ENCODE data around the gene P2RY8.
"Not testable (repeated sequence)": the region's sequence is repeated elsewhere in the genome, so short reads cannot be mapped to it uniquely, and the experiment has no call there.

The P2RY8 gene

DNA sequence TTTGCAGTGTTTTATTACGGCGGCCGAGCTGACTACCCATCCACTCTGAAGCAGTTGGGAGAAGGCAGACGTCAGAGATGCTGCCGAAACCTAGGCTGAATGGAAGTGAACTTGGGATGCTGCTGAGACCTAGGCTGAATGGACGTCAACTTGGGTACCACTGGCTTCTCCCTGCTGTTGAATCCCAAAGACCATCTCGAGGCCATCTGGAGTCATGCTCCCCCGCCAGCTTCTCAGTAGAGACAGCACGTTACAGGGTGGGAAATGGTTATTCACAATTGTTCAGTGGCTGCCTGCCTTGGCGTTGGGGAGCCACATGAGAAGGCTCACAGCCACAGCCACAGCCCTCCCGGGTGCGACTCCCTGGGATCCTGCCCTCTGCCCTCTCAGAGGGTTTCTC, 40.9 kb downstream of the P2RY8 start:
- ATAC-seq (replicated peaks) (no peak), DNase-seq (no peak)
- Mint-ChIP-seq H3K4me3 (no peak overlapping the region), H3K9me3 (peaks cover 4 to 11% of the 10 kb centered on the region in 2 donors), H3K4me1 (ENCODE audit: low read depth in 2 of 2) (peaks cover 31 to 39% of the 10 kb centered on the region in 2 donors), H3K27ac (peak overlapping the region; percentile 92 to 93), H3K27me3 (no peaks in the 10 kb centered on the region), H3K36me3 (ENCODE audit: insufficient read depth) (peaks cover 87% of the 10 kb centered on the region)

- H3K4me3 Mint-ChIP-seq, result no peak overlapping the region
- H3K27me3 Mint-ChIP-seq, result no peaks in the 10 kb centered on the region
- peak in 1 of 3 experiments; percentile 30 for DNase-seq
- peaks cover 4 to 11% of the 10 kb centered on the region in 2 donors for H3K9me3 Mint-ChIP-seq
- peaks cover 74% of the 10 kb centered on the region for H3K36me3 Mint-ChIP-seq (ENCODE audit: insufficient read depth)
- peaks cover 29 to 36% of the 10 kb centered on the region in 2 donors for H3K4me1 Mint-ChIP-seq (ENCODE audit: low read depth in 2 of 2)
- peak overlapping the region; percentile 78 to 81 for H3K27ac Mint-ChIP-seq
- ATAC-seq (replicated peaks), result peak; percentile 52
Measured at GRCh38 chrX:1493877-1494510, 43.0 kb downstream of the P2RY8 start.

GRCh38 chrX:1493412-1493811, 43.6 kb downstream of the P2RY8 start:
- DNase-seq (no peak), ATAC-seq (replicated peaks) (peak; percentile 22)
- H3K9me3 Mint-ChIP-seq, result peaks cover 4 to 11% of the 10 kb centered on the region in 2 donors
- peak overlapping the region; percentile 78 to 81 for H3K27ac Mint-ChIP-seq
- peaks cover 29 to 35% of the 10 kb centered on the region in 2 donors for H3K4me1 Mint-ChIP-seq (ENCODE audit: low read depth in 2 of 2)
- H3K4me3 Mint-ChIP-seq, result no peak overlapping the region
- no peaks in the 10 kb centered on the region for H3K27me3 Mint-ChIP-seq
- H3K36me3 Mint-ChIP-seq (ENCODE audit: insufficient read depth), result peaks cover 74% of the 10 kb centered on the region

DNA sequence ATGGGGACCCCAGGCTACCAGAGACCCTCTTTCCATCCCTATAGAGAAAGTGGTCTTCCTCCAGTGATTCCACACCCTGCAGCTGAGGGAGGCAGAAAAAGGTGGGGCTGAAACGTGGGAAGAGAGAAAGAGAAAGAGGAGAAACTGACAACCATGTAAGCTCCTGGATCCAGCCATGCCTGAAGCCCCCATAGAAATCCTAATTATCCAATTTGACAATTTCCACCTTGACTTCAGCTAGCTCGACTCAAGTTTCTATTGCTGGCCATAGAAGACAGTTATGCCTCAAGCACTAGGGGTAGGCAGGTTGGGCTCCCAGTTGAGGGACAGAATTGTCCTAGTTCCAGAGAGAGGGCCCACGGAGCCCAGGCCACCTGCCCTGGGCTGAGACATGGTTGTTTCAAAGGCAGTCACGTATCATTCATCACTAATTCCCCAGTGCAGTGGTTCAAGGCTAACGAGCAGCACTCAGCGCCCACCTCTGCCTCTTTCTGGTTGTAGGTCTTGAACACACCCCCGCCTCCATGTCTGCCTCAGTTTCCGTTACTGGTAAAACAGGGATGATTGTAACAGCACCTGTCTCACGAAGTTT, 44.5 kb downstream of the P2RY8 start:
- H3K4me1 Mint-ChIP-seq (ENCODE audit: low read depth in 2 of 2), result peaks cover 27 to 37% of the 10 kb centered on the region in 2 donors
- no peaks in the 10 kb centered on the region for H3K27me3 Mint-ChIP-seq
- peaks cover 4 to 11% of the 10 kb centered on the region in 2 donors for H3K9me3 Mint-ChIP-seq
- ATAC-seq (replicated peaks), result peak; percentile 12
- DNase-seq, result no peak
- peak overlapping the region; percentile 78 to 81 for H3K27ac Mint-ChIP-seq
- peak overlapping the region in 1 of 2 donors; percentile 31 for H3K4me3 Mint-ChIP-seq
- H3K36me3 Mint-ChIP-seq (ENCODE audit: insufficient read depth), result peaks cover 78% of the 10 kb centered on the region

DNA sequence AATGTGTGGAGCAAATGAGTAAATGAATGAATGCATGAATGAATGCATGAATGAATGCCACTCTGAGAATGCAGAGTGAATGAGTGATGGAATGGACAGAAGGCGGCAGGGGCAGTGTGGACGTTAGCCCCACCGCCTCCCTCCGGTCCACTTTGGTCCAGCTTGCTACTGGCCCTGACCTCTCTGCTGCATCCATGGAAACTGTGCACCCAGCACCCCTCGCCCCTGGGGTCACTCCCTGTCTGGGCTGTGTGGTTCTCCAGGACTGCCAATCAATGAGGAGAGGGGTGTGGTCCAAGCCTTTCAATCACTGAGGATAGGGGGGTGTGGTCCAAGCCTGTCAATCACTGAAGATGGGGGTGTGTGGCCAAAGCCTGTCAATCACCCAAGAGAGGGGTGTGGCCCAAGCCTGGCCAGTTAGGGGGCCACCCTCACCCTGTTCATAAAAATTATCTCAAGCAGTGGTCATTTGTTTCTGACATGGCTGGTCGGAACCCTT, 45.1 kb downstream of the P2RY8 start:
- no peaks in the 10 kb centered on the region for H3K27me3 Mint-ChIP-seq
- H3K9me3 Mint-ChIP-seq, result peaks cover 4 to 11% of the 10 kb centered on the region in 2 donors
- ATAC-seq (replicated peaks), result peak; percentile 81
- H3K36me3 Mint-ChIP-seq (ENCODE audit: insufficient read depth), result peaks cover 78% of the 10 kb centered on the region
- DNase-seq, result peak; percentile 45 to 70 (median 46)
- peaks cover 32 to 43% of the 10 kb centered on the region in 2 donors for H3K4me1 Mint-ChIP-seq (ENCODE audit: low read depth in 2 of 2)
- peak overlapping the region; percentile 78 to 81 for H3K27ac Mint-ChIP-seq
- H3K4me3 Mint-ChIP-seq, result peak overlapping the region in 1 of 2 donors; percentile 31

GRCh38 chrX:1491248-1491647, 45.7 kb downstream of the P2RY8 start:
- H3K36me3 Mint-ChIP-seq (ENCODE audit: insufficient read depth), result peaks cover 76% of the 10 kb centered on the region
- not testable (repeated sequence) for DNase-seq; H3K4me3 Mint-ChIP-seq; ATAC-seq (replicated peaks); H3K27me3 Mint-ChIP-seq
- peaks cover 30 to 42% of the 10 kb centered on the region in 2 donors for H3K4me1 Mint-ChIP-seq (ENCODE audit: low read depth in 2 of 2)
- H3K9me3 Mint-ChIP-seq, result peaks cover 4 to 11% of the 10 kb centered on the region in 2 donors
- peak overlapping the region in 1 of 2 donors; percentile 78 for H3K27ac Mint-ChIP-seq

GRCh38 chrX:1490723-1491122, 46.3 kb downstream of the P2RY8 start:
- Mint-ChIP-seq H3K9me3 (peaks cover 4 to 11% of the 10 kb centered on the region in 2 donors), H3K4me1 (ENCODE audit: low read depth in 2 of 2) (peaks cover 28 to 37% of the 10 kb centered on the region in 2 donors), H3K36me3 (ENCODE audit: insufficient read depth) (peaks cover 75% of the 10 kb centered on the region), H3K27ac (peak overlapping the region in 1 of 2 donors; percentile 78)
- H3K4me3 Mint-ChIP-seq; ATAC-seq (replicated peaks); H3K27me3 Mint-ChIP-seq; DNase-seq: not testable (repeated sequence)

GRCh38 chrX:1489354-1489753, 47.6 kb downstream of the P2RY8 start:
- Mint-ChIP-seq H3K4me1 (ENCODE audit: low read depth in 2 of 2) (peaks cover 21 to 27% of the 10 kb centered on the region in 2 donors), H3K9me3 (peaks cover 4 to 11% of the 10 kb centered on the region in 2 donors), H3K36me3 (ENCODE audit: insufficient read depth) (peaks cover 73% of the 10 kb centered on the region)
- H3K27me3 Mint-ChIP-seq; ATAC-seq (replicated peaks); DNase-seq; H3K27ac Mint-ChIP-seq; H3K4me3 Mint-ChIP-seq: not testable (repeated sequence)

DNA sequence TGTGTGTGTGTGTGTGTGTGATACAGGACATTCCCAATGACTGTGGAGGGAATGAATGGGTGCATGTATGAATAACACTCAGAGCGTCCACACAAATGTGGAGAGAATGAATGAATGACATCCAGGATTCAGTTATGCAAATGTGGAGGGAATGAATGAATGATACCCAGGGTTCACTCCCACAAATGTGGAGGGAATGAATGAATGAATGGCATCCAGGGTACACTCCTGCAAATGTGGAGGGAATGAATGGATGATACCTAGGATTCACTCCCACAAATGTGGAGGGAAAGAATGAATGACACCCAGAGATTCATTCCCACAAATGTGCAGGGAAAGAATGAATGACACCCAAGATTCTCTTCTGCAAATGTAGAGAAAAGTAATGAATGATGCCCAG, 48.2 kb downstream of the P2RY8 start:
- peaks cover 4 to 11% of the 10 kb centered on the region in 2 donors for H3K9me3 Mint-ChIP-seq
- H3K4me3 Mint-ChIP-seq, result no peak overlapping the region
- DNase-seq, result no peak
- no peaks in the 10 kb centered on the region for H3K27me3 Mint-ChIP-seq
- ATAC-seq (replicated peaks), result no peak
- peak overlapping the region; percentile 38 to 73 for H3K27ac Mint-ChIP-seq
- peaks cover 74% of the 10 kb centered on the region for H3K36me3 Mint-ChIP-seq (ENCODE audit: insufficient read depth)
- peaks cover 24 to 32% of the 10 kb centered on the region in 2 donors for H3K4me1 Mint-ChIP-seq (ENCODE audit: low read depth in 2 of 2)

GRCh38 chrX:1488141-1488540, 48.8 kb downstream of the P2RY8 start:
- no peaks in the 10 kb centered on the region for H3K27me3 Mint-ChIP-seq
- peaks cover 74% of the 10 kb centered on the region for H3K36me3 Mint-ChIP-seq (ENCODE audit: insufficient read depth)
- H3K27ac Mint-ChIP-seq, result peak overlapping the region; percentile 38 to 73
- DNase-seq (no peak), ATAC-seq (replicated peaks) (no peak)
- H3K4me3 Mint-ChIP-seq, result no peak overlapping the region
- peaks cover 24 to 33% of the 10 kb centered on the region in 2 donors for H3K4me1 Mint-ChIP-seq (ENCODE audit: low read depth in 2 of 2)
- peaks cover 4 to 11% of the 10 kb centered on the region in 2 donors for H3K9me3 Mint-ChIP-seq

- H3K4me3 Mint-ChIP-seq, result no peak overlapping the region
- no peaks in the 10 kb centered on the region for H3K27me3 Mint-ChIP-seq
- DNase-seq (no peak), ATAC-seq (replicated peaks) (no peak)
- peaks cover 75% of the 10 kb centered on the region for H3K36me3 Mint-ChIP-seq (ENCODE audit: insufficient read depth)
- H3K9me3 Mint-ChIP-seq, result peaks cover 4 to 11% of the 10 kb centered on the region in 2 donors
- H3K4me1 Mint-ChIP-seq (ENCODE audit: low read depth in 2 of 2), result peaks cover 20 to 34% of the 10 kb centered on the region in 2 donors
- H3K27ac Mint-ChIP-seq, result peak overlapping the region; percentile 31 to 35
Measured at GRCh38 chrX:1487401-1487800, 49.6 kb downstream of the P2RY8 start.

DNA sequence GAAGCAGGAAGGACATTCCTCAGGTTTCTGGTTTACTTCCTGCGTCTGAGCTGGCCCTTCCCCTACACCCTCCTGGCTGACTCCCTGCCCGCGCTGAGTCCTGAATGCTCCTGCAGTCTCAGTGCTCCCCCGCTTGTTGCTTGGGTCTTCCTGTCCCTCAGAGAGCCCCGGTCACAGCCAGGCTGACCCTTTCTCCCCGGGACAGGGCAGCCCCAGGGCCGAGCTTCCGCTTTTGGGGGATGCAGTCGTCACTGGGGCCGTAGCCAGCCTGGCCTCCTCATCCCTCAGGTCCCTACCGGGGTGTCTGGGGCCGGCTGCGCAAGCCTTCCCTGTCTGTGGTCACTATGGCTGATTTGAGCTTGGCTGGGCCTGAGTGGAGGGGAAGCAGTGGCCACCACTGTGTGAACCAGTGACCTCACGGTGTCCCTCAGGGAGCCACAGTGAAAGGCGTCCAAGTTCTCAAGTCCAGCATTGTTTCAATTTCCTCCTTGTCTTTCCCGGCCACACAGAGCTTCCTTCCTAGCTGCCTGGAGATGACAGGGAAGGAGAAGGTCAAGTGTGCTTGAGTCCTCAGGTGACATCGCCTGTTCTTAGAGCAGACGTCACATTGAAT, 50.1 kb downstream of the P2RY8 start:
- Mint-ChIP-seq H3K27ac (peak overlapping the region; percentile 31 to 35), H3K4me3 (no peak overlapping the region), H3K4me1 (ENCODE audit: low read depth in 2 of 2) (peaks cover 21 to 39% of the 10 kb centered on the region in 2 donors), H3K27me3 (no peaks in the 10 kb centered on the region), H3K9me3 (peaks cover 3 to 8% of the 10 kb centered on the region in 2 donors), H3K36me3 (ENCODE audit: insufficient read depth) (peaks cover 75% of the 10 kb centered on the region)
- DNase-seq (no peak), ATAC-seq (replicated peaks) (no peak)

DNA sequence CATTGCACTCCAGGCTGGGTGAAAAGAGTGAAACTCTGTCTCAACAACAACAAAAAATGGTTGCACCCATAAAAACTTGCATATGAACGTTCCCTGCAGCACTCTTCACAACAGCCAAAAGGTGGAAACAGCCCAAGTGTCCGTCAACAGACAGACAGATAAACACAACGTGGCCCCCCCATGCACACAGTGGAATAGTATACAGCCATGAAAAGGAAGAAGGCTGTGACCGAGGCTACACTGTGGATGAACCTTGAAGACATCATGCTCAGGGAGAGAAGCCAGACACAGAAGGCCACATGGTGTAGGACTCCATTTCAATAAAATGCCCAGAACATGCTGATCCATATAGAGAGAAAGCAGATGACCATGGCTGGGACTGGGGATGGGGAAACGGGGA, 50.8 kb downstream of the P2RY8 start:
- peak overlapping the region; percentile 31 to 57 for H3K27ac Mint-ChIP-seq
- peaks cover 75% of the 10 kb centered on the region for H3K36me3 Mint-ChIP-seq (ENCODE audit: insufficient read depth)
- H3K27me3 Mint-ChIP-seq, result no peaks in the 10 kb centered on the region
- DNase-seq, result no peak
- no peak for ATAC-seq (replicated peaks)
- H3K4me1 Mint-ChIP-seq (ENCODE audit: low read depth in 2 of 2), result peaks cover 24 to 45% of the 10 kb centered on the region in 2 donors
- H3K9me3 Mint-ChIP-seq, result peaks cover 0 to under 1% of the 10 kb centered on the region in 2 donors
- H3K4me3 Mint-ChIP-seq, result no peak overlapping the region

Data from effector memory CD8-positive, alpha-beta T cell (primary cell).